ENCODE results near the gene FUOM. TPM values are rescaled to one million over a fixed set of nuclear protein-coding genes. Genes with fewer than 3 reads are reported as not detected.

FUOM gene
- total RNA-seq, 1 donor from 2014 or later, result 75.5 TPM

GRCh38 chr10:133341983-133342382 is 15.8 kb downstream of the FUOM start:
- H3K4me3 ChIP-seq (ENCODE audit: low read depth, low read length), result no peak overlapping the region
- DNase-seq (ENCODE audit: low read depth), result no peak
- TF ChIP-seq CTCF (conservative IDR thresholded peaks at IDR 0.05; ENCODE audit: low read depth, low read length), result no peak

- DNase-seq (ENCODE audit: low read depth), result no peak
- no peak for TF ChIP-seq CTCF (conservative IDR thresholded peaks at IDR 0.05; ENCODE audit: low read depth, low read length)
- H3K4me3 ChIP-seq (ENCODE audit: low read depth, low read length), result no peak overlapping the region
Measured at GRCh38 chr10:133339708-133340380, 18.0 kb downstream of the FUOM start.

GRCh38 chr10:133338080-133339071 is 19.4 kb downstream of the FUOM start:
- no peak for DNase-seq (ENCODE audit: low read depth)
- no peak overlapping the region for H3K4me3 ChIP-seq (ENCODE audit: low read depth, low read length)
- no peak for TF ChIP-seq CTCF (conservative IDR thresholded peaks at IDR 0.05; ENCODE audit: low read depth, low read length)

GRCh38 chr10:133337370-133337725 is 20.5 kb downstream of the FUOM start:
- no peak for TF ChIP-seq CTCF (conservative IDR thresholded peaks at IDR 0.05; ENCODE audit: low read depth, low read length)
- no peak for DNase-seq (ENCODE audit: low read depth)
- H3K4me3 ChIP-seq (ENCODE audit: low read depth, low read length), result no peak overlapping the region

- TF ChIP-seq CTCF (conservative IDR thresholded peaks at IDR 0.05; ENCODE audit: low read depth, low read length), result no peak
- H3K4me3 ChIP-seq (ENCODE audit: low read depth, low read length), result no peak within 1 kb of the TSS
- no peak for DNase-seq (ENCODE audit: low read depth)
Measured at GRCh38 chr10:133336577-133337369, 21.0 kb downstream of the FUOM start, which contains the start of gene CALY. Gene CALY (minus strand): TSS chr10:133336896. CDS start chr10:133328989, 7,907 bp downstream.

- no peak for DNase-seq (ENCODE audit: low read depth)
- TF ChIP-seq CTCF (conservative IDR thresholded peaks at IDR 0.05; ENCODE audit: low read depth, low read length), result no peak
- no peak overlapping the region for H3K4me3 ChIP-seq (ENCODE audit: low read depth, low read length)
Measured at GRCh38 chr10:133336118-133336576, 21.7 kb downstream of the FUOM start.

Data from epithelial cell of proximal tubule (primary cell).